GM11168 (cell line): ENCODE measurements around the gene GRK6.

ENCODE experiments used
- in situ Hi-C: fragments of 300-500 bp; cut with MboI; formaldehyde crosslinking; loops from one replicate; pipeline ENCODE4 v1.12.0; 2022; ENCODE audit warnings: low sequenced_read_pairs; ENCODE audit not compliant: unreplicated experiment

The GRK6 gene

DNA sequence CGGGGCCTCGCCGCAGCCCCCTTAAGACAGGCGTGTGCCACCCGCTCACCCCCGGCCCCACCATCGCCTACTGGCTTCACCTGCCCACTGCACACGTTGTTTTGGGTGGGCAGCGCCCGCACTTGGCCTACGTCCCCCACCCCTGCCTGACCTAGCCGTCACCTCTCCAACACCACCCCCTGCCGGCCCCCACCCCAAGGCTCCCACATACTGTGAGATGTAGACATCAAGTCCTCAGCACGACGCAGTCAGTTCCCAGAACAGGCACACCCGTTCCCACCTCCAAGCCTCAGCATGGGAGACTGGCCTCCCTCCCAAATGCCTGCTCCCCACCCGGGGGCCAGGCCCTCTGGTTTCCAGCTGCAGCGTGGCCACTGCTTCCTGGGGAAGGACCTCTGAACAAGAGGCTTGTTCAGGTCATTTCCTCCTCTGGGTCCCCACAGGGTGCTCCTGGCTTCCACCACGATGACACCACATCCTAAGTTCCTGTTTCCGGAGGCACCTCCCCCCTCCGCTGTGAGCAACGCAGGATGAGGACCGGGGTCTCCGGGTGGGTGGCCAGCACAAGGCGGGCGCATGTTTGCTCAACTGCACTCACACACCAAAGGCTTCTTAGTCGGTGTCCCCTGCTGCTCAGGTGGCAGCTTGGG lies 35.7 kb downstream of the GRK6 start:
- in situ Hi-C loops: no loop called here

DNA sequence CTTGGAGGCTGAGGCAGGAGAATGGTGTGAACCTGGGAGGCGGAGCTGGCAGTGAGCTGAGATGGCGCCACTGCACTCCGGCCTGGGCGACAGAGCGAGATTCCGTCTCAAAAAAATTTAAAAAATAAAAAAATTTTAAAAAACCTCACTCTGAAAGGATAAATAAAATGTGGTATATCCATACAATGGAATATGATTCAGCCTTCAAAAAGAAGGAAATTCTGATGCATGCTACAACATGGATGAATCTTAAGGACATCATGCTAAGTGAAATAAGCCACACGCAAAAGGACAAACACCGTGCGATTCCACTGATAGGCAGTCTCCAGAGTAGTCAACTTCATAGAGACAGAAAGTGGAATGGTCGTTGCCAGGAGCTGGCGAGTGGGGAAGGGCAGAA lies 38.6 kb downstream of the GRK6 start:
- in situ Hi-C loops: no loop called here

DNA sequence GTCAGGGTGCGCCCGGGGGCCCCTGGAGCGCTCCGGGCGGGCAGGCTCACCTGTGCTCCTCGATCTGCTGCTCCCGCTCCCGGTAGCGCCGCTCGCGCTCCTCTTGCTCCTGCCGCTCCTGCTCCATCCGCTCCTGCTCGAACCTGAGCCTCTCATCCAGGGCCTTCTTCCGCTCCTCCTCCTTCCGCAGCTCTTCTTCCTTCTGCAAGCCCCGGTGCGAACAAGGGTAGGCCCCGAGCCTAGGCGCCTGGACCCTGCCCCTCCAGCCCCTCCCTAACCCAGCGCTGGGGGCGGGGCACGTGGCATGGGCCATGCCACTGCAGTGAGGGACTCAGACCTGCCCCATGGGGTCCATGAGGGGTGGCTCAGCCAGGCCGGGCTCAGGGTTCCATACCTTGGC lies 40.4 kb downstream of the GRK6 start:
- in situ Hi-C loops: no loop called here

DNA sequence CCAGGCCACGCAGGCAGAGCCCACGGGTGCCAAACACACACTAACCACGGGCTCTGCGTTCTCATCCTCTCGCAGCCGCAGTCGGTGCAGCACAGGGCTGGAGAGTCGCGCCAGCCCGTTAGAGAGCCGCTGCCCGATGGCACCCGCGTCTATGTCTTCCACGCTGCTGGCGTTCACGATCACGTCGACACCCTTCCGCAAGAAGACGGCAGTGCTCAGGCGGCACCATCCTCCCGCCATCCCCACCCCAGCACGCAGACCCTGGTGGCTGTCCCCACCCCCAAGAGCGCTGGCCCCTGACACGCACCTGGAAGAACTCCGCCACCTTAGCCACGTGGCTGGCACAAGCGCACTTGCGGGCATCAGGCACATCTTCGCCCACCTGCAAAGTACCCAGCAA lies 41.0 kb downstream of the GRK6 start:
- in situ Hi-C loops: no loop called here

DNA sequence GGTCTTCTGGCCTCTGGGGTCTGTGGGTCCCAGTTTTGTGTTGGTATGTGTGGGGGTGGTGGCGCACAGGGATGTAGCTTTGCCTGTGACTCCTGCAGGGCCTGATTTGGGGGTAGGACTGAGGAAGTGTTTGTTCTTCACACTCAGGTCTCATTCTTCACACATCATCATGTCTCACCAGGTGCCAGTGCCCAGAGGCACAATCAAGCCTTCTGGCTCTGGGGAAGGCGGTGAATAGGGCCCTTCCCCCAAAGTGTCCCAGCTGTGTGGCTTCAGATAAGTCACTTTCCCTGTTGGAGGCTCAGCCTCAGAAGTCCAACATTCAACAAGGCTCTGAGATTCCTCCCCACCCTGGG lies 41.8 kb downstream of the GRK6 start:
- in situ Hi-C loops: no loop called here

DNA sequence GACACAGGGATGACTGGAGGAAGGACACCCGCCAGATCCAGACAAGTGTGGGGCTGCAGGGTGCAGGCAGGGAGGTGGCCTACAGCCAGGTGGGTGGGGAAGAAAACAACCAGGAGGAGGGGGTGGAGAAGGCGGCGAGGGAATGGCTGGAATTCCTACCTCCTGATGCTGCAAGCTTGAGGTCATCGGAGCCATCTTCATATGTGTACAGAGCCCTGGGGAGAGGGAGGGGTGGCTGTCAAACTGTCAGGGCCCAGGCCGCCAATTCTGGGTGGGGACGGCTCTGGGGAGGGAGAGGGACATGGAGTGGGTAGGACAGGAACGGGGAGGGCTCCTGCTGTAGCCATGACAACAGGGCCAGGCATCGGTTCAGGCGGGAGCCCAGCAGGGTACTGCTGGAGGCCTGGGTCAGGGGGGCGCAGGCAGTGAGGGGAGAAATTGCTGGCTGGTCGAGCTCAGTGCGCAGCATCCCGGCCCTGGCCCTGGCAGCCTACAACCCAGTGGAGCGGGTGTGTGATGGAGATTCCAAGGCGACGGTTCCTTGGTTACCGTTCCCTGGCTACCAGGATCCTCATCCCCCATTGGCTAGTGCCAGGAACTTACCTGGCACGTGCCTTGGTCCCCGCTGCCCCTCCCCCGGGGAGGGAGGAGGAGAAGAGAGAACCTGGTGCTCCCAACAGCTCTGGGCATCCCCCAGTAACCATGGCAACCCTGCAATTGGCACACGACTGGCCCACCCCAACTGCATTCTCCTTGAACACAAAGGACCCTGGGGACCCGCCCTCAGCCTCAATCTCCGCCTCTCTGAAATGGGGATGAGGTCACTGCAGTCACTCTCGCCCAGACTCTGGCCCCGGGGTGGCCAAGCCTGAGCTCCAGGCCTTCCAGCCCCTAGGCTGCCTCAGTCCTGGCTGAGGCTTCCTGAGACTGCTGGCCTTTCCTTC lies 42.5 kb downstream of the GRK6 start:
- in situ Hi-C loops: no loop called here

DNA sequence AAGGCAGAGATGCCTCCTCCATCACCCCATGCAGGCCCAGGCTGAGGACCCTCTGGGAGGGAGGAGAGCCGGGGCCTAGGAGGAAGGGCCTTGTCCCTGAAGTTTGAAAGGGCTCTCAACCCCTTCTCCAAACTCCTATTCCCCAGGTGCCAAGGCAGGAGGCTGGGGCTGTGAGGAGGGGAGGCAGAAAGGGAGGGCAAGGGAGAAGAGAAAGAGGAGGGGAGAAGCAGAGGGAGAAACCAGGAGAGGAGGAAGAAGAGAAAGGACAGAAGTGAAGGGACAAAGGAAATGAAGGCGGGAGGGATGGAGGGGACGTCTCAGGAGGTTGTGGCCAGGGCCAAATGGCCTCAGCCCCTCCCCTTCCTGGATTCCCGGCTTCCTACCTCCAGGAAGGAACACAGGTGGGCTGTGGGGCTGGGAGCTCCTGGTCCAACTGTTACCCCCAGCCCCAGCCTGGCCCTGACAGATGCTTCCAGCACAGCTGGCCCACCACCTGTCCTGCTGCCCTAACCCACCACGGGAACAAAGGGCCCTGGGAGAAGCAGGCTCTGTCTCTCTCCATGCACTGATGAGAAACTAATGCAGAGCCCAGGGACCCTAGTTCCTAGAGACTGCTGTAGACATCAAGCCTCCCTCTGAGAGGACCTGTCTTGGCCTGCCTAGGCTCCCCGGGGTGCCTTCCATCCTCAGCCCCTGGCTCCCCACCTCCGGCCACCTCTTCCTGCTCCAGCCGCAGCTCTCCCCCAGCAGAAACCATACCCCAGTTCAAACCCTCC lies 43.5 kb downstream of the GRK6 start:
- in situ Hi-C loops: no loop called here

DNA sequence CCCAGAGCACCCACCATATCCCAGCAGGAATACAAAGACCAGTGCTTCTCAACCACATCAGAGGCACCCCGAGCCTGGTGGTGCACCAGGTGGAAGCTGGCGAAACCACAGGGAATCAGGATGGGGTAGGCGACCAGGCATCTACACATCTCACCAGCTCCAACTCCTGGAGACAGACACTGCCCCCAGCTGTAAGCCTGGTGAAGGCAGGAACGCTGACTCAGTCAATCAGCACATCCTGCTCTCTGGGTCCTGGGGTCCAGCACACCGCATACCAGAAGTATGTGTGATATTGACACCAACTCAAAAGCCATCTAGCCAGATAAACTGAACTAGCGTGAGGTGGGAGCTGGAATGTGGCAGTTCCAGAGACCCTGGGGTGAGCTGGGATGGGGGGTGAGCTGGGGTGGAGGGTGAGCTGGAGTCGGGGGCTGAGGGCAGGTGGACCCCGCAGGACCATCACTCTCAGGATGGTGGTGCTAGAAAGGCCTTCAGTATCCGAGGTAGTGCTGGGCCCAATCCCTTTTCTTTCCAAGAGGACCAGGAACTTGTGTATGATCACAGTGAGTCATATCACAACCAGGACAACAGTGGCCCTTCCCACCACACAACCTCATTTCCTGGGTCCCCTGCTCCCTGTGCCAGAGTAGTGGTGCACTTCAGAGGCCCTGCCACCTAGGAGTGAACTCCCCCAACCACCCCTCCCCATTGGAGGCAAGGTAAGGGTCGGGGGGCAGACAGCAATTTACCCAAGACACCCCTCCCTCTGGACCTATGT lies 44.5 kb downstream of the GRK6 start:
- in situ Hi-C loops: no loop called here

DNA sequence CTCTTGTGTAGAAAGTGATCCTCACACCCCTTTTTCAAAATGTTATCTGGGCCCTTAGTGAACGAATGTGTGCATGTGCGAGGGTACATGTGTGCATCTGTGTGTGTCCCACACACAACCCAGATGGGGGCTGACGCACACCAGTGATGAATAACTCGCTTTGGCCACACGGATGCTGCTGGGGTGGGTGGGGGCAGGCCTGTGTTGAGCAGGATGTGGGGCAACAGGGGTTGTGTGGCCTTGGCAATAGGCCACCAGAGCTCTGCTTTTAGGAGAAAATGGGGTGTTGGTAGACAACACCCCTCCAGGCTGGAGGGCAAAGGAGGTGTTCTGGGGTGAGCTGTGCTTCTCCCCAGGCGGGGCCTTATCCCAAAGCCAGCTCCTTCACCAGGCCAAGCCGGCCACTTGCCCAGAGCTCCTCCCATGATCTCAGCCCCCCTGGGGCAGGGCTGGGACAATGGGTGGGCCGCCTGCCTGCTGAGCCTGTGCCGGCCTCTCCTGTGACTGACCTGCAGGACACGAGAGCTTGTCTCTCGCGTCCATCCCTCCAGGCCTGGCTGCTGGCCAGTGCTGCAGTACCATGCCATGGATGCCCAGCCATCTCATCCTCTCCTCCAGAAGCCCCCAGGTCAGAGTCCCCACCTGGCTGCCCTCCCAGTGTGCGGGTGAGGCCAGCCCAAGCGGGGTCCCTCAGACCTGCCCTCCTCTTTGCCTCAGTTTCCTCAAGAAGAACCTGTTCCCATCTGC lies 45.3 kb downstream of the GRK6 start:
- in situ Hi-C loops: no loop called here

DNA sequence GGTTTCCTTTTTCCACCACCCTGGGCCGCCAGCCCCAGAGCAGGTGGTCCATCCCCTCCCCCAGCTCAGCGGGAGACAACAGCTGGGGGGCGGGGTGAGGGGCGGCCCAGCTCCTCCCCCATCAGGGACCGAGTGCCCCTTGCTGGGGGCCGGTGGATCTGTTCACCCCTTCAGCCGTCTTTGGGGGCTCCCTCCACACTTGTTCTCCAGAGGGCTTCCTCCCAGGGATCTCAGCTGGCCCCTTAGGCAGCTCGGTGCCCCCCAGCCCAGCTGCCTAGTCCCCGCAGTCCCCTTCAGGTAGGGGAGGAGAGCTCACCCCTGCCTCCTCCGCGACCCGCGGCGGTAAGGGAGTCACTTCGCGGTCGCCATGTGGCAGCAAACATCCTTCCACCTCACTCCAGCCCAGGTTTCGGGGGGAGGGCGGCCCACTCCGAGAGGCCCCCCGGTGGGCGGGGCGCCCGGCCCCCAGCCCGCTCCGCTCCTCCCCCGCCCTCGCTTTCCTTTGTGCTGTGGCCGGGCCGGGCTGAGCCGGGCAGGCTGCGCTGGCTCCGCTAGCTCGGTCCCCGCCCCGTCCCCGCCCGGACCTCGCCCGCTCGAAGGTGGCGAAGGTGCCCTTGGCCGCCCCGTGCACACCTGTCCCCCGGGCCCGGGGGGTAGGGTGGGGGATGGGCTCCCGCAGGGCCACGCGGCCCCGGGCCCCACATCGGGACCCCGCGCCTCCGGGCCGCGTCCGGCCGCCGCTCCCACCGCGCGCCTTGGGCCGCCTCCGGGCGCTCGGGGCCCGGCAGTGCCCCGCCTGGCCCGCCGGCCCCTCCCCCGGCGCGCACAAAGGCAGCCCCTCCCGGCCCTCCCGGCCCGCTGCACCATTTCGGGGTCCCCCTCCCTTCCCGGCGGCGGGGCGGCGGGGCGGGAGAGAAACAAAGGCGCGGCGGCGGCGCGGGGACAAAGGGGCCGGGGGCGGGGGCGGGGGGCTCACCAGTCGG lies 46.3 kb downstream of the GRK6 start:
- in situ Hi-C loops: no loop called here

DNA sequence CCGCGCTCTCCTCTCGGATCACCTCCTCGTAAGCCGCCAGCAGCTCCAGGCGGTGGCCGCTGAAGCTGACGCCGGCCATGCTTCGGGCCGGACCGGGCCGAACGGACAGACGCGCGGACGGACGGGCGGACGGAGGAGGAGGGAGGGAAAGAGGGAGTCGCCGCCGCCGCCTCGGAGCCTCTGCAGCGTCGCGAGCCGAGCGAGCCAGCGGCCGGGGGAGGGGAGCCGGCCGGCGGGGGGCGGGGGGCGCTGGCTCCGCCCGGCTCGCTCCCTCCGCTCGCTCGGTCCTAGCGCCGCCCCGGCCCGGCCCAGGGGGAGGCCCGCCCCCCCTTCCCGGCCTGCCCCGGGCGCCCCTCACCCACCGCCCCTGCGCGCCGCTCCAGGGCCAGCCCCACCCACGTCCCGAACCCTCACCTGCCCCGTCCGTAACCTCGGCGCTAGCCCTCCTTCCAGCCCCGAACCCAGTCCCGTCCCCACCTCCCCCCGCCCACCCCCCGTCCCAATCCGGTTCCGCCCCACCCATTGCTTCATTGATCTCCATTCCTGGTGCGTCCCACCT lies 47.0 kb downstream of the GRK6 start, which contains the start of gene DBN1:
DBN1 (minus strand) TSS at position 192 of the 559 bp plus-strand sequence; CDS start at position 79, 113 bp downstream.
- in situ Hi-C loops: no loop called here

DNA sequence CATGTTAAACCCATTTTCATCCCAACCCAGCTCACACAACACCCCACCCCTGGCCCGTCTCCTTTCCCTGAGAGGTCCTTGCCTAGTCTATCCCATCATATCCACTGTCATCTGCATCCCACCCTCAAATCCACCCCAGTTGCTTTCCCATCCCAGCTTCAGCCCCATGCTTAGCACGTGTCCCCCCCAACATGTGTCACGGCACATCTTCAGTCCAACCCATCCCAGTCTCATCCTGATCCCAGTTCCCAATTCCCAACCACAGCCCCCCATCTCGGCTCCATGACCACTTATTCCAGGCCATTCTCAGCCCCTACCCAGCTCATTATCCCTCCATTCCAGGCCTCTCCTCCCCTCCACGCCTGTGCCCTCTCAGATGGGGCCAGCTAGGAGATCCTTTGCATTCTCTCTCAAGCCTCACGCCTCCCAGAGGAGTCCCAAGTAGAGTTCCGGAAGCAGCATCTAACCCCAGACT lies 47.6 kb downstream of the GRK6 start:
- in situ Hi-C loops: no loop called here

DNA sequence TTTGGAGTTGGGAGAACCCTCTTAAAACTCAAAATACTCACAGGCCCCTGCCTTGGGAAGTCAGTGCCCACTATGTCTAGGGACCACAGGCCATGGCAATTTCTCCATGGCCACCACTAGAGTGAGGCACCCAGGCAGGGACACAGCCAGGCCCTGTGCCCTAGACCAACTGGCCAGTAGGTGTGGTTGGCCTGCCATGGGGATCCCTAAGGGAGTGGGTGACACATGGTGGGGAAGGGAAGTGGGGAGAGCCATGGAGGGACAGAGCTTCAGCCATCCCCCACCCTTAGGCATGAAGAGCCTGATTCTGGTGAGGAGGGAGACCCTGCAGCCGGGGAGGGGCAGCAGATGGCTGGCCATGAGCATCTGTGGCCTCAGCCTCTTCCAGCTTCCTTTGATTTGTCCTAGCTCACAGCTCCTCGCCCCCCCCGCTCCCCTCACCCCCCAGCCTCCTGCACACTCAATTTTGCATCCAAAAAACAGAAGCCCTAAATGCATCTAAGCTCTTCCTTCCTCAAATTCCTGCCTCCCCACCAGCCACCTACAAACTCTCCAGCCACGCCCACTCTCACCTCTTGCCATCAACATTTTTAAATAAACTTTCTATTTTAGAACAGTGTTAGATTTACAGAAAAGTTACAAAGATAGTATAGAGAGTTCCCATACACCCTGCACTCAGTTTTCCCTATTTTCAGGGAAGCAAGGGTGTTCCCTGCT lies 48.5 kb downstream of the GRK6 start:
- in situ Hi-C loops: no loop called here

DNA sequence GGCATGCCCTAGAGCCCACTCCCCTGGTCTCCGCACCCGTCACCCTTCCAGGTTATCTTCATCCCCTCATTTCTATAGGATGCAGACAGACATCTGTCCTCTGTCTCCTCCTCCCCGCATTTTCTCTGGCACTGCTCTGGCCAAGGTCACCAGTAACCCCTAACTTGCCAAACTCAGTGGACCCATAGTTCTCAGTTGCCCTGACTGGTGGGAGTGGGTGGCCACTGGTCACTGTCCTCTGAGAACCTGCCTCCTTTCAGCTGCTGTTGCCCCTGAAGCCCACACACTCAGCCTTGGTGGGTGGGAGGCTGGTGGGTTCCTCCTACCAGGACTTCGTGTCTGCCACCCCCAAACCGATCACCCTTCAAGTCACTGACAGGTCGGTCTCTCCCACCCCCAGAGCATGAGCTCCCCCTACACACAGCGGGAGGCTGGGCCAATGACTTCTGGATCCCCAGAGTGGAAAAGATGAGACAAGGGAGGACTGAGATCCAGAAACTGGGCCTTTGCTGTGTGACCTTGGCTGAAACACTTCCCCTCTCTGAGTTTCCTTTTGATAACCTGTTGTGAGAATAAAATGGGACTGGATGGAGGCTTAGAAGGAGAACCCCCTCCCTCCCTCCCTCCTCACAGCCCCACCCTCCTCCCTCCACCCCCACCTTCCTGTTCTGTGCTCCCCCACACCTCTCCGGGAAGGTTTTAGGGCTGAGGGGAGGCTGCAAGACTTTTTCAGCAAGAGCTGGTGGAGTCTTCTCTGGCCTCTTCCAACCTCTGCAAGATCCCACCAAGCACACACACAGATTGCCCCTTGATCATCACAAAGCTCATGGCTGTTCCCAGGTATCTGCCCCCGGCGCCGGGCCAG lies 49.3 kb downstream of the GRK6 start:
- in situ Hi-C loops: no loop called here

DNA sequence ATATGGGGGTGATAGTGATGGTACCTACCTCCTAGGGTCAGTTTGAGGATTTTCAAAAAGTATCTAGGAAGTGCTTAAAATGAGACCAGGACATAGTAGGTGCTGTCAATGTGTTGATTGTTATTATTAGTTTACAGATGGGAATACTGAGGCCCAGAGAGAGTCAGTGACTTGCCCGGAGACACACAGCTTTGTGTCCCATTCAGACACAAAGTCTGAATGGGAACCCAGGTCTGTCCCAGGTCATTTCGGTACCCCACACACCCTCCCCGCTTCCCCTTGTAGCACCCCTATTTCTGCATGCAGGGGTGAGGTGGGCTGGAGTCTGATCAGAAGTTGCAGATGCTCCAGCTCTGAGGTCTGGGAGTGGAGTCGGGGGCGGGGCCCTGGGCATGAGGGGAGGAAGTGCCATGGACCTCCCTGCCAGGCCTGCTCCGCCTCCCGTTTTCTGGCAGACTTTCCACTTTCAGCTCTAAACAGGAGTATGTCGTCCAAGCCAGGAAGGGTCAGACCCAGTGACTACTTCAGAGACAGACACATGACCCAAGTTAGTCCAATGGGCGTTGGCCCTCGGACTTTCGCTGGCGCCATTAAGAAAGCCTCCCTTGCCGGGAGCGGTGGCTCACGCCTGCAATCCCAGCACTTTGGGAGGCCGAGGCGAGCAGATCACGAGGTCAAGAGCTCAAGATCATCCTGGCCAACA lies 50.2 kb downstream of the GRK6 start:
- in situ Hi-C loops: no loop called here
